LNCaP clone FGC (cell line): ENCODE results near the gene BRD1.
"Not testable (repeated sequence)": the region's sequence is repeated elsewhere in the genome, so short reads cannot be mapped to it uniquely, and the experiment has no call there.

Experiments
- DNase-seq: peaks from one replicate; pipeline ENCODE4 v3.0.0-alpha.2; 2011; ENCODE audit warnings: low read depth
- H3K4me3 ChIP-seq: 2 replicates; pipeline ENCODE4 v1.5.1; 2011; ENCODE audit warnings: mild to moderate bottlenecking, low read depth, low read length, control low read depth
- CTCF ChIP-seq: IDR thresholded peaks from 2 replicates; pipeline ENCODE4 v1.5.1; 2012; ENCODE audit warnings: mild to moderate bottlenecking; ENCODE audit not compliant: control insufficient read depth, insufficient read depth; ENCODE audit errors: extremely low read depth

The BRD1 gene

GRCh38 chr22:49765091-49765771, 62.4 kb downstream of the BRD1 start:
- no peak for DNase-seq
- no peak for TF ChIP-seq CTCF
- no peak overlapping the region for H3K4me3 ChIP-seq

- H3K4me3 ChIP-seq = no peak overlapping the region
- no peak for DNase-seq
- TF ChIP-seq CTCF = no peak
Observed at GRCh38 chr22:49764127-49764581, 63.5 kb downstream of the BRD1 start.

GRCh38 chr22:49763696-49764095, 64.0 kb downstream of the BRD1 start:
- no peak overlapping the region for H3K4me3 ChIP-seq
- TF ChIP-seq CTCF = no peak
- no peak for DNase-seq

GRCh38 chr22:49763138-49763537, 64.5 kb downstream of the BRD1 start:
- H3K4me3 ChIP-seq = no peak overlapping the region
- DNase-seq = no peak
- no peak for TF ChIP-seq CTCF

- not testable (repeated sequence) for H3K4me3 ChIP-seq, DNase-seq
Observed at GRCh38 chr22:49762571-49762970, 65.1 kb downstream of the BRD1 start.

- DNase-seq = no peak
- H3K4me3 ChIP-seq = no peak overlapping the region
- no peak for TF ChIP-seq CTCF
Observed at GRCh38 chr22:49761836-49762235, 65.8 kb downstream of the BRD1 start.

- TF ChIP-seq CTCF = no peak
- H3K4me3 ChIP-seq = no peak overlapping the region
- no peak for DNase-seq
Observed at GRCh38 chr22:49760630-49761571, 66.8 kb downstream of the BRD1 start.
